HepG2 (cell line): ENCODE measurements around the gene PIGV. TPM values are rescaled to one million over a fixed set of nuclear protein-coding genes. Genes with fewer than 3 reads are reported as not detected.
"Not testable (repeated sequence)": the region's sequence is repeated elsewhere in the genome, so short reads cannot be mapped to it uniquely, and the experiment has no call there.

Experiments
- ATAC-seq: fragments of 200-7000 bp; cut with Tn5 transposase; 3 replicates; pipeline ENCODE4 v1.9.1; 2020; ENCODE audit warnings: mild to moderate bottlenecking, moderate library complexity
- BruUV-seq: library from RNA; stranded (reverse); fragments of 400-500 nt; replicated peaks from 2 replicates; lab custom pipeline; 2021; lab: Mats Ljungman, UMichigan
- CTCF ChIA-PET: fragments of 300-600 bp; formaldehyde crosslinking; extraction: SDS; loops from one replicate; lab custom pipeline; 2021; ENCODE audit warnings: low total read pairs, inconsistent platforms, low intra/inter-chr PET ratio; lab: Yijun Ruan, JAX
- POLR2A ChIA-PET: fragments of 350-600 bp; sonication (Branson Sonifier 250); formaldehyde crosslinking; loops from one replicate; lab custom pipeline; 2020; ENCODE audit warnings: antibody characterized with exemption, inconsistent platforms; lab: Yijun Ruan, JAX
- DNase-seq: peaks from one replicate; pipeline ENCODE4 v3.0.0-alpha.2; 2015; ENCODE audit warnings: low spot score
- FAIRE-seq: peaks from 3 replicates; lab custom pipeline; 2011; peaks lifted over from hg19 to GRCh38; lab: Jason Lieb, UNC
- H2AFZ ChIP-seq: one replicate; pipeline ENCODE4 v1.6.1; 2011; ENCODE audit warnings: low read length, inconsistent platforms
- H3K27ac ChIP-seq: fragments of 300-600 bp; 3 replicates; pipeline ENCODE4 v1.8.0; 2011; ENCODE audit warnings: mixed run types, mild to moderate bottlenecking, mixed read lengths, low read length, inconsistent platforms; ENCODE audit not compliant: insufficient read depth; ENCODE audit errors: extremely low read length
- H3K27me3 ChIP-seq, 2 experiments: fragments of 200-600 bp in 1 of 2; 2 replicates in 1 of 2; 3 replicates in 1 of 2; pipeline versions ENCODE4 v1.6.0 to v1.8.0; 2011; ENCODE audit warnings: low read length in 2 of 2, mild to moderate bottlenecking in 2 of 2, moderate library complexity in 2 of 2, inconsistent platforms in 1 of 2; ENCODE audit not compliant: insufficient read depth in 2 of 2, control insufficient read depth in 1 of 2
- H3K36me3 ChIP-seq, 2 experiments: fragments of 200-600 bp in 1 of 2; replicated peaks in 1 of 2; 2 replicates in 1 of 2; 3 replicates in 1 of 2; pipeline versions ENCODE4 v1.5.1 to v1.8.0; 2011; ENCODE audit warnings: low read length in 2 of 2, inconsistent platforms in 1 of 2; ENCODE audit not compliant: insufficient read depth in 2 of 2, control insufficient read depth in 1 of 2
- H3K4me1 ChIP-seq: 2 replicates; pipeline ENCODE4 v1.5.1; 2012; ENCODE audit warnings: low read length, inconsistent platforms; ENCODE audit not compliant: insufficient read depth
- H3K4me2 ChIP-seq: 2 replicates; pipeline ENCODE4 v1.6.0; 2011; ENCODE audit warnings: low read depth, low read length, inconsistent platforms
- H3K4me3 ChIP-seq, 3 experiments: fragments of 200-600 bp in 1 of 3; sonication (generic), shearing (Covaris generic) in 1 of 3; replicated peaks in 1 of 3; 2 replicates each; pipeline ENCODE4 v1.5.1; 2011 to 2016; ENCODE audit warnings: low read length in 3 of 3, inconsistent platforms in 2 of 3, low read depth in 2 of 3, mild to moderate bottlenecking in 2 of 3, control low read depth in 1 of 3, mixed read lengths in 1 of 3; ENCODE audit not compliant: insufficient read depth in 1 of 3
- H3K79me2 ChIP-seq: one replicate; pipeline ENCODE4 v1.6.1; 2011; ENCODE audit warnings: low read length, inconsistent platforms; ENCODE audit not compliant: insufficient read depth
- H3K9ac ChIP-seq: 2 replicates; pipeline ENCODE4 v1.6.0; 2011; ENCODE audit warnings: mild to moderate bottlenecking, low read depth, low read length, inconsistent platforms; ENCODE audit not compliant: insufficient read depth
- H3K9me3 ChIP-seq: 2 replicates; pipeline ENCODE4 v1.5.1; 2012; ENCODE audit warnings: mild to moderate bottlenecking, low read length
- H4K20me1 ChIP-seq: 2 replicates; pipeline ENCODE4 v1.6.0; 2011; ENCODE audit warnings: inconsistent platforms, mild to moderate bottlenecking, low read length, moderate library complexity; ENCODE audit not compliant: insufficient read depth
- WGBS: methylation state at CpG from one replicate; pipeline ENCODE4 v1.1.6; 2017; ENCODE audit warnings: low lambda C conversion rate; 5-methylcytosine and 5-hydroxymethylcytosine counted together
- in situ Hi-C: cut with HindIII; loops from 2 replicates; pipeline ENCODE4 v1.10.0; 2017; ENCODE audit warnings: low pct_unique_long_range_greater_than_20kb; ENCODE audit not compliant: extremely low pct_ligation_motif_present
- intact Hi-C: fragments of 100-400 bp; cut with micrococcal nuclease; formaldehyde crosslinking; loops from one replicate; pipeline ENCODE4 v1.10.0; 2022; ENCODE audit not compliant: unreplicated experiment
- polyA plus RNA-seq, 8 experiments: library from polyadenylated mRNA; depleted of rRNA in 3 of 8; stranded (reverse) in 7 of 8; unstranded in 1 of 8; fragments of >200 nt; fragmentation: Illumina TruSeq in 4 of 8; extraction: Trizol in 4 of 8; gene quantifications; 2 replicates each; pipeline versions ENCODE4 v1.2.1 to v1.2.3, GENCODE V29; 2011 to 2016; ENCODE audit warnings: low read depth in 4 of 8, missing spikeins in 1 of 8, mixed read lengths in 1 of 8; ENCODE audit not compliant: insufficient read depth in 1 of 8
- small RNA-seq, 3 experiments: library from RNA; depleted of rRNA; stranded (forward); fragments of <200 nt; gene quantifications; one replicate each; pipeline ENCODE3, GENCODE V24; 2012; ENCODE audit warnings: low read depth in 2 of 3, low replicate concordance in 1 of 3; ENCODE audit not compliant: insufficient read length in 3 of 3, insufficient read depth in 2 of 3
- total RNA-seq, 5 experiments: library from RNA; depleted of rRNA; stranded (reverse); fragments of >200 nt; fragmentation: Illumina TruSeq; extraction: Trizol; gene quantifications; 2 replicates each; pipeline ENCODE4 v1.2.3, GENCODE V29; 2016; ENCODE audit warnings: low read depth in 1 of 5

The PIGV gene
- total and polyA plus RNA-seq, 2 of the 13 experiments (the other 11 are each of a cell fraction or from before 2014, with no cell fraction given): 13.5 to 22.7 TPM

- H3K4me3 ChIP-seq, H2AFZ ChIP-seq, H3K79me2 ChIP-seq, H3K27ac ChIP-seq, H4K20me1 ChIP-seq, CTCF ChIA-PET, H3K4me2 ChIP-seq, H3K9me3 ChIP-seq, H3K27me3 ChIP-seq, FAIRE-seq, DNase-seq, H3K9ac ChIP-seq, in situ Hi-C loops, BruUV-seq, intact Hi-C loops, ATAC-seq: not testable (repeated sequence)
- peaks cover 17% of the 10 kb centered on the region for H3K4me1 ChIP-seq
- POLR2A ChIA-PET: interaction anchor here (1.8 kb wide), 1 partner anchor 11 kb away, joined by 4 read pairs; no protein-coding TSS in a partner anchor
- 97% methylated on average over 6 of the region's 6 CpGs for WGBS
- H3K36me3 ChIP-seq: peaks cover 15 to 43% of the 10 kb centered on the region in 2 experiments
Measured at GRCh38 chr1:26847826-26848225, 60.1 kb downstream of the PIGV start.

Small RNA genes lying within 50 kb of the gene (small RNA-seq; reads per million reads assigned to genes)
- gene RN7SL165P: 0 reads per million in 3 experiments

Other genes with a start within 250 kb of the PIGV start
- gene ARID1A, start 91.9 kb upstream of the PIGV start, total RNA-seq (2016; rRNA removed; fragmentation: Illumina TruSeq; extraction: Trizol): 11.9 and 18.4 TPM in 2 replicates
- gene ARID1A, start 91.9 kb upstream of the PIGV start, polyA plus RNA-seq (2011; rRNA removed): 12.3 and 15.9 TPM in 2 replicates
- gene ZDHHC18, start 38.7 kb downstream of the PIGV start, total RNA-seq (2016; rRNA removed; fragmentation: Illumina TruSeq; extraction: Trizol): 9.0 and 13.2 TPM in 2 replicates
- gene ZDHHC18, start 38.7 kb downstream of the PIGV start, polyA plus RNA-seq (2011; rRNA removed): 35.3 and 40.6 TPM in 2 replicates
- 5.6 and 6.8 TPM in 2 replicates for gene SFN, start 75.2 kb downstream of the PIGV start, total RNA-seq (2016; rRNA removed; fragmentation: Illumina TruSeq; extraction: Trizol)
- 4.0 and 4.3 TPM in 2 replicates for gene SFN, start 75.2 kb downstream of the PIGV start, polyA plus RNA-seq (2011; rRNA removed)
- gene GPN2, start 102.3 kb downstream of the PIGV start, total RNA-seq (2016; rRNA removed; fragmentation: Illumina TruSeq; extraction: Trizol): 19.3 and 22.9 TPM in 2 replicates
- gene GPN2, start 102.3 kb downstream of the PIGV start, polyA plus RNA-seq (2011; rRNA removed): 38.9 and 41.8 TPM in 2 replicates
- 11.0 and 12.5 TPM in 2 replicates for gene GPATCH3, start 112.5 kb downstream of the PIGV start, total RNA-seq (2016; rRNA removed; fragmentation: Illumina TruSeq; extraction: Trizol)
- 6.8 and 8.3 TPM in 2 replicates for gene GPATCH3, start 112.5 kb downstream of the PIGV start, polyA plus RNA-seq (2011; rRNA removed)
- 71.6 and 72.5 TPM in 2 replicates for gene NR0B2, start 126.0 kb downstream of the PIGV start, total RNA-seq (2016; rRNA removed; fragmentation: Illumina TruSeq; extraction: Trizol)
- gene NR0B2, start 126.0 kb downstream of the PIGV start, polyA plus RNA-seq (2011; rRNA removed): 133 and 203 TPM in 2 replicates
- 104 and 126 TPM in 2 replicates for gene NUDC, start 133.8 kb downstream of the PIGV start, total RNA-seq (2016; rRNA removed; fragmentation: Illumina TruSeq; extraction: Trizol)
- 34.7 and 41.0 TPM in 2 replicates for gene NUDC, start 133.8 kb downstream of the PIGV start, polyA plus RNA-seq (2011; rRNA removed)
- 1.9 and 2.4 TPM in 2 replicates for gene KDF1, start 172.5 kb downstream of the PIGV start, total RNA-seq (2016; rRNA removed; fragmentation: Illumina TruSeq; extraction: Trizol)
- gene KDF1, start 172.5 kb downstream of the PIGV start, polyA plus RNA-seq (2011; rRNA removed): 4.9 and 7.4 TPM in 2 replicates
- gene TRNP1, start 205.7 kb downstream of the PIGV start, total RNA-seq (2016; rRNA removed; fragmentation: Illumina TruSeq; extraction: Trizol): 35.6 and 42.0 TPM in 2 replicates
- gene TRNP1, start 205.7 kb downstream of the PIGV start, polyA plus RNA-seq (2011; rRNA removed): 158 and 166 TPM in 2 replicates
- gene TENT5B, start 224.9 kb downstream of the PIGV start, total RNA-seq (2016; rRNA removed; fragmentation: Illumina TruSeq; extraction: Trizol): 0.62 and 0.88 TPM in 2 replicates
- gene TENT5B, start 224.9 kb downstream of the PIGV start, polyA plus RNA-seq (2011; rRNA removed): 0.13 and 0.22 TPM in 2 replicates